ENCODE data around the gene TRIO. TPM values are rescaled to one million over a fixed set of nuclear protein-coding genes. Genes with fewer than 3 reads are reported as not detected.

TRIO gene
- polyA plus RNA-seq, 1 experiment: 176 TPM

DNA sequence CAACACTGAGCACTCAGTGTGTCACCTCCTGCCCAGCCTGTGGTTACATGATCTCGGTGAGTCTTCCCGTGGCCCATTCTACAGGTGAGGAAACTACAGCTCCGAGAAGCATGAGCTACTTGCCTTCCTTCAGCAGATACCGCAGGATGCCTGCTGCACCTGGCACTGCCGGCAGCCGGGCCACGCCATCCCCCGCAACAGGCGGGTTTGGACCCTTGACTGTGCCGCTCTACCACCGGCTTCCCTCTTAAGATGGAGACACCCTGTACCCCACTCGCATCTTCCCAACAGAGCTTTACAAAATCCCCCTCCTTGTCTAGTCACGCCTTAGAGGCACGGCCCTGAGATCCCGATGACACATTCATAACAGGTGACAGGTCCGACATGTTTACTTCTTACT lies 363.5 kb downstream of the TRIO start:
- no peak overlapping the region for H3K4me3 ChIP-seq (ENCODE audit: low read depth, low read length)
- ChIA-PET POLR2A (no interaction called here), CTCF (no interaction called here)
- peaks cover 58% of the 10 kb centered on the region for H3K36me3 ChIP-seq (ENCODE audit: control insufficient read depth, insufficient read depth, low read length)
- TF ChIP-seq, protein P1, sequence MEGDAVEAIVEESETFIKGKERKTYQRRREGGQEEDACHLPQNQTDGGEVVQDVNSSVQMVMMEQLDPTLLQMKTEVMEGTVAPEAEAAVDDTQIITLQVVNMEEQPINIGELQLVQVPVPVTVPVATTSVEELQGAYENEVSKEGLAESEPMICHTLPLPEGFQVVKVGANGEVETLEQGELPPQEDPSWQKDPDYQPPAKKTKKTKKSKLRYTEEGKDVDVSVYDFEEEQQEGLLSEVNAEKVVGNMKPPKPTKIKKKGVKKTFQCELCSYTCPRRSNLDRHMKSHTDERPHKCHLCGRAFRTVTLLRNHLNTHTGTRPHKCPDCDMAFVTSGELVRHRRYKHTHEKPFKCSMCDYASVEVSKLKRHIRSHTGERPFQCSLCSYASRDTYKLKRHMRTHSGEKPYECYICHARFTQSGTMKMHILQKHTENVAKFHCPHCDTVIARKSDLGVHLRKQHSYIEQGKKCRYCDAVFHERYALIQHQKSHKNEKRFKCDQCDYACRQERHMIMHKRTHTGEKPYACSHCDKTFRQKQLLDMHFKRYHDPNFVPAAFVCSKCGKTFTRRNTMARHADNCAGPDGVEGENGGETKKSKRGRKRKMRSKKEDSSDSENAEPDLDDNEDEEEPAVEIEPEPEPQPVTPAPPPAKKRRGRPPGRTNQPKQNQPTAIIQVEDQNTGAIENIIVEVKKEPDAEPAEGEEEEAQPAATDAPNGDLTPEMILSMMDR (IDR thresholded peaks at IDR 0.05; ENCODE audit: insufficient read depth, low read depth, low read length): no peak
- H3K27me3 ChIP-seq (ENCODE audit: control insufficient read depth, insufficient read depth, low read length): no peaks in the 10 kb centered on the region
- DNase-seq (ENCODE audit: low read depth): no peak

DNA sequence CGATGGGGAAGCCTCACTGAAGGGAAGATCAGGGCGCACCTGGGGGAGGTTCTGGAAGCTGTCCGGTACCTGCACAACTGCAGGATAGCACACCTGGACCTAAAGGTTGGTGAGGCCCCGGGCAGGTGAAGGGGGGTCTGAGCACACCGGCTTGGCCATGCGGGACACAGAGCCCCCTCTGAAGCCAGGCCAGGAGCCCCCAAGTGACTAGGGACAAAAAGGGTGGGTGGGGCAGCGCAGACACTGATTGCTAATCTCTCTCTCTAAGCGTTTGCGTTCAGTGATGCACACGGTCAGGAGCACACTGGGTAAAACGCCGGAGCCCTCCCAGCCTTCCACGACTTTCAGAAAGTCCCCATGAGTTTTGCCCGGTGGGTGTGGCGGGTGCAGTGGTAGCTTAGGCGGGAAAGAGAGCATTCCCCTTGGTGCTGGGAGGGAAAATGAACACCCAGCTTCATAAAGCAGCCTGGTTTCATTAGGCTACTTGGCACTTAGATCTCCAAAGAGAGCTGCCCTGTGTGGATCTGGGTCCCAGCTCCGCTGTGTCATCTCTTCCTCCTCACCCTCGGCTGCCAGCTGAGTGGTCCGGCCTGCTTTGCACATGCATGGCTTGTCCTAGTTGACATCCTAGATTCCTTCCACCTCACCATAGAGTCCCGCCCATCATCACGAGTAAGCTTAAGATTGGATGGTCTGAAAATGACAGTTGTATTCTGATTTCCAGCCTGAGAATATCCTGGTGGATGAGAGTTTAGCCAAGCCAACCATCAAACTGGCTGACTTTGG lies 364.2 kb downstream of the TRIO start:
- H3K36me3 ChIP-seq (ENCODE audit: control insufficient read depth, insufficient read depth, low read length): peaks cover 55% of the 10 kb centered on the region
- H3K27me3 ChIP-seq (ENCODE audit: control insufficient read depth, insufficient read depth, low read length): no peaks in the 10 kb centered on the region
- POLR2A ChIA-PET: no interaction called here
- no peak for DNase-seq (ENCODE audit: low read depth)
- no peak overlapping the region for H3K4me3 ChIP-seq (ENCODE audit: low read depth, low read length)
- CTCF ChIA-PET: no interaction called here
- TF ChIP-seq, protein P1 (IDR thresholded peaks at IDR 0.05; ENCODE audit: insufficient read depth, low read depth, low read length): no peak

DNA sequence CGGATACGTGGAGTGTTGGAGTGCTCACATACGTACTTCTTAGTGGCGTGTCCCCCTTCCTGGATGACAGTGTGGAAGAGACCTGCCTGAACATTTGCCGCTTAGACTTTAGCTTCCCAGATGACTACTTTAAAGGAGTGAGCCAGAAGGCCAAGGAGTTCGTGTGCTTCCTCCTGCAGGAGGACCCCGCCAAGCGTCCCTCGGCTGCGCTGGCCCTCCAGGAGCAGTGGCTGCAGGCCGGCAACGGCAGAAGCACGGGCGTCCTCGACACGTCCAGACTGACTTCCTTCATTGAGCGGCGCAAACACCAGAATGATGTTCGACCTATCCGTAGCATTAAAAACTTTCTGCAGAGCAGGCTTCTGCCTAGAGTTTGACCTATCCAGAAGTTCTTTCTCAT lies 364.9 kb downstream of the TRIO start:
- Histone ChIP-seq H3K4me3 (ENCODE audit: low read depth, low read length) (no peak overlapping the region), H3K36me3 (ENCODE audit: control insufficient read depth, insufficient read depth, low read length) (peaks cover 49% of the 10 kb centered on the region), H3K27me3 (ENCODE audit: control insufficient read depth, insufficient read depth, low read length) (no peaks in the 10 kb centered on the region)
- CTCF ChIA-PET: no interaction called here
- TF ChIP-seq, protein P1 (IDR thresholded peaks at IDR 0.05; ENCODE audit: insufficient read depth, low read depth, low read length): no peak
- no peak for DNase-seq (ENCODE audit: low read depth)
- POLR2A ChIA-PET: no interaction called here

DNA sequence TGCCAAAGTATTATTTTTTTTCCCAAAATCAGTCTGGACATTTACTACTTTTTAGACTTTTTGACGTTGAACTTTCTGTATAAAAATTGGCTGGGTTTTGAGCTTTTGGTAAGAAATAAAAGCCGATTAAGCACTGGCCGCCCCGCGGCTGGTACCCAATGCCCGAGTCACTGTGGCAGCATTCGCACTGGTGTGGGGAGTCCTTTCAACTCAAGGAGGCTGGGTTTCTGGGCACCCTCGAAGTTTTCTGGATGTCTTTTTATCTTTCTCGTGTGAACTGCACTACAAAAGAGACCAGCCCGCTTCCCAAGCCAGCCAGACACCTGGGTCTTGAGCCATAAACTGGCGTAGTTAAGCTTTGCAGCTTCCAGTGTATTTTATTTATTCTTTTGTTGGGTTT lies 366.4 kb downstream of the TRIO start:
- ChIA-PET CTCF (interaction anchor here (1.3 kb wide), 1 partner anchor 20 kb away, joined by 3 read pairs; no protein-coding TSS in a partner anchor), POLR2A (no interaction called here)
- H3K36me3 ChIP-seq (ENCODE audit: control insufficient read depth, insufficient read depth, low read length): peaks cover 35% of the 10 kb centered on the region
- TF ChIP-seq, protein P1 (IDR thresholded peaks at IDR 0.05; ENCODE audit: insufficient read depth, low read depth, low read length): no peak
- DNase-seq (ENCODE audit: low read depth): no peak
- H3K4me3 ChIP-seq (ENCODE audit: low read depth, low read length): no peak overlapping the region
- H3K27me3 ChIP-seq (ENCODE audit: control insufficient read depth, insufficient read depth, low read length): no peaks in the 10 kb centered on the region

DNA sequence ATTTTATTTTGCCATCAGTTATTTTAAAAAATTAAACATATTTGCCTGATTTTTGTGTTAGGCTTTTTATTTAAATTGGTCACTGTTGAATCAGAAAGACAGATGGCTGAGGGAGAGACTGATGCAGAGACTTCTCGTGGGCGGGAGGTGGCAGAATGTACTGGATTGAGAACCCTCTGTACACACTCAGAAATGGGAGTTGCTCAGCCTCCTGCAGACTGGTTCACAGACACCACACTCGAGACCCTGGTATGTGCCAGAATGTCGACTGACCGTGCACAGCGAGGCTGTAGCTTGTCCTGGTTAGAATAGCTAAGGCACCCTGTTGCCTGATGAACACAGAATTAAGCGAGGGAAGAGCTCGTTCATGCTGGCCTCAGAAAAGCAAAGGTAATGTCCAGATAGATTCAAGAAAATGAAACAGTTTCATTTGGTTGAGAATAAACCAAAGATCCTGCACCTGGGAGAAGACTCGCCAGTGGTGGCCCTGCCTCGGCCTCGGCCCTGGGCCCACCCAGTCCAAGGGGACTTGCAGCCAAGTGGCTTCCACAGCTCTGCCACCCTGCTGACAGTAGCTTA lies 367.1 kb downstream of the TRIO start:
- TF ChIP-seq, protein P1 (IDR thresholded peaks at IDR 0.05; ENCODE audit: insufficient read depth, low read depth, low read length): no peak
- DNase-seq (ENCODE audit: low read depth): no peak
- H3K4me3 ChIP-seq (ENCODE audit: low read depth, low read length): no peak overlapping the region
- peaks cover 29% of the 10 kb centered on the region for H3K36me3 ChIP-seq (ENCODE audit: control insufficient read depth, insufficient read depth, low read length)
- ChIA-PET CTCF (interaction anchor here (1.3 kb wide), 1 partner anchor 21 kb away, joined by 3 read pairs; no protein-coding TSS in a partner anchor), POLR2A (no interaction called here)
- H3K27me3 ChIP-seq (ENCODE audit: control insufficient read depth, insufficient read depth, low read length): no peaks in the 10 kb centered on the region

Data from BJ (cell line).